HT-29 (cell line): ENCODE results near the gene SETD2. TPM values are rescaled to one million over a fixed set of nuclear protein-coding genes. Genes with fewer than 3 reads are reported as not detected.

ENCODE experiments used
- DNase-seq: peaks from one replicate; pipeline ENCODE4 v3.0.0-alpha.2; 2015; ENCODE audit warnings: low spot score
- total RNA-seq: library from RNA; depleted of rRNA; stranded (reverse); fragments of >200 nt; shearing (Covaris generic); gene quantifications from 2 replicates; pipeline ENCODE4 v1.2.3, GENCODE V29; 2014

The SETD2 gene
- total RNA-seq, 1 experiment from 2014 or later = 13.4 TPM

GRCh38 chr3:47010111-47010712 is 153.7 kb downstream of the SETD2 start:
- DNase-seq = no peak

DNA sequence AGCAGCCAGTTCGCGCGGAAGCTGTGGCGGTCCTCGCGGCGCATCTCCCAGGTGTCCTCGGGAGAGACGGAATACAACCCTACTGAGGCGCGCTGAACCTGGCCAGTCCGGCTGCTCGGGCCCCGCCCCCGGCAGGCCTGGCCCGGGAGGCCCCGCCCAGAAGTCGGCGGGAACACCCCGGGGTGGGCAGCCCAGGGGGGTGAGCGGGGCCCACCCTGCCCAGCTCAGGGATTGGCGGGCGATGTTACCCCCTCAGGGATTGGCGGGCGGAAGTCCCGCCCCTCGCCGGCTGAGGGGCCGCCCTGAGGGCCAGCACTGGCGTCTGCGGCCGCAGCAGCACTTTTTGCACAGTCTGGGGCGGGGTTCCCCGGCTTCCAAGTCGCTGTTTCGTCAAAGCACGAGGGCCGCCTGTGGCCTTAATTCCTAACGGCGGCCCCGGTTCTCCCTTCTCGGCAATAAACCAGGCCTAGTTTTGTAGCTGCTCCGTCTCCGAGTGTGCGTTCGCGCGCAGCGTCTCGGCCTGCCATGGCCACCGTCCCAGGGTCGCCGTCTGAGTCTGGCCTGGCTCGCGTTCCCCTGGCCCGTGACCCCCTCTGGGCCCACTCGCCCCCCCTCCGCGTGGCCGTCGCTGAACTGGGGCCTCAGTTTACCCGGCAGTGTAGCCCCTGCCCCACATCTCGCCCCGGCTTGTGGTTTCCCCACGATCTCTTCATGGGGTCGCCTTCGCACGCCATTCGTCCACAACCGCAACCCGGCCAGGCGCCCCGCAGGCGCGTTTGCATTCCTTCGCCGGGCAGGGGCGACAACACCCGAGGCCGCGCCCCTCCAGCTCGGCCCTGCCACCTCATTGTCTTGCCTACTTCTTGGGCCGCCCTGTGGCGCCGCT is 154.4 kb downstream of the SETD2 start:
- no peak for DNase-seq

DNA sequence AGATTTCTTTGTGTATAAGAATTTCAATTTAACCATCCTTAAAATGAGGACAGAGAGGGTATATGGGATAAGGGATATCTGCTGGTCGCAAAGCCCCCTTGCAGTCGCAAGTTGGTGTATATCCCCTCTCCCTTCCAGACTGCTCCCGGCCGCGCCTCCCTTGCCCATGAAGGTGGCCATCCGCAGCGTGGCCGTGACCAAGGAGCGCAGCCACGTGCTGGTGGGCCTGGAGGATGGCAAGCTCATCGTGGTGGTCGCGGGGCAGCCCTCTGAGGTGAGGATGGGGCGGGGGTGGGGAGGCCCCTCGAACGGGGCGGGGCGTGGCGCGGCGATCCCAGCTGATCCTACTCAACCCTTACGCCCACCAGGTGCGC is 155.1 kb downstream of the SETD2 start:
- no peak for DNase-seq

DNA sequence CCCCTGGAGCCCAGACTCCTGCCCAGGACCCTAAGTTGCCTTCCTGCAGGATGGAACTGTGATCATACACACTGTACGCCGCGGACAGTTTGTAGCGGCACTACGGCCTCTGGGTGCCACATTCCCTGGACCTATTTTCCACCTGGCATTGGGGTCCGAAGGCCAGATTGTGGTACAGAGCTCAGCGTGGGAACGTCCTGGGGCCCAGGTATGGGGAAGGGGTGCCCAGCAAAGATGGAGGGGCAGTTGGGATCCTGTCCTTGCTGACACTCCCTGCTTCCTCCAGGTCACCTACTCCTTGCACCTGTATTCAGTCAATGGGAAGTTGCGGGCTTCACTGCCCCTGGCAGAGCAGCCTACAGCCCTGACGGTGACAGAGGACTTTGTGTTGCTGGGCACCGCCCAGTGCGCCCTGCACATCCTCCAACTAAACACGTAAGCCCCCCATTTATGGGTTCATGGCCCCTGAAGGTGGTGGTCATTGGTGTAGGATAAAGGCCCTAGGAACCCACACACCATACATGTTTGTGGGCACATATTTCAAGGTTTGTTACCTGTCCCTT is 155.6 kb downstream of the SETD2 start:
- DNase-seq = no peak

DNA sequence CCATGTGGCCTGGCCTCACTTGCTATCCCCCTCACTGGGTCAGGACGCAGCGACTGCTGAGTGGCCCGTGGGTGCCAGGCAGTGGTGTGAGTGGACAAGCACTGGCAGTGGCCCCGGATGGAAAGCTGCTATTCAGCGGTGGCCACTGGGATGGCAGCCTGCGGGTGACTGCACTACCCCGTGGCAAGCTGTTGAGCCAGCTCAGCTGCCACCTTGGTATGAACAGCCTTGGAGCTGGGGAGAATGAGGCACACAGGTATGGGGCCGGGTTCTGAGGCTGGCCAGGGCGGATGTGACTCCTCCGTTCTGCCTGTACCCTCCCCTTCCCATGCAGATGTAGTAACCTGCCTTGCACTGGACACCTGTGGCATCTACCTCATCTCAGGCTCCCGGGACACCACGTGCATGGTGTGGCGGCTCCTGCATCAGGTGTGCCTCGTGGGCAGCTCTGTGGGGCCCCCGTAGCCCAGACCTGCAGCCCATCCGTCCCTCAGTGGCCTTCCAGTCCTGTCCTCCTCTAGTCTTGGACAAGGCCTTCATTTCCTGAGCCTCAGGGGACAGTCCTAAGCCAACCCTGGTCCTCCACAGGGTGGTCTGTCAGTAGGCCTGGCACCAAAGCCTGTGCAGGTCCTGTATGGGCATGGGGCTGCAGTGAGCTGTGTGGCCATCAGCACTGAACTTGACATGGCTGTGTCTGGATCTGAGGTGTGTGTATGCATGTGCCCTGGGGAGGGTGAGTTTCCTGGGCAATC is 156.3 kb downstream of the SETD2 start:
- DNase-seq = no peak

DNA sequence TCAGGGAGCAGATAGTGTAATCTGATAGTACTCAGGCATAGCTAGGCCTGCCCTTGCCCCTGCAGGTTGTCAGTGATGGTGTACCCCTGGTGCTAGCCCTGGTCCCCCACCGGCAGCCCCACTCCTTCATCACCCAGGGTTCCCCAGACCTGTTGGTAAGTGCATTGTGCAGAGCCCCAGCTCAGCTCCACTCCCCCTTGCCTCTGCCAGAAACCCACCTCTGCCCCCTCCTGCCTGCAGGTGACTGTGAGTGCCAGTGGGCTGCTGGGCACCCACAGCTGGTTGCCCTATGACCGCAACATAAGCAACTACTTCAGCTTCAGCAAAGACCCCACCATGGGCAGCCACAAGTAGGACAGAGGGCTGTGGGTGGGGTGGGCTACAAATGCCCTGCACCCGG is 156.9 kb downstream of the SETD2 start:
- no peak for DNase-seq

DNA sequence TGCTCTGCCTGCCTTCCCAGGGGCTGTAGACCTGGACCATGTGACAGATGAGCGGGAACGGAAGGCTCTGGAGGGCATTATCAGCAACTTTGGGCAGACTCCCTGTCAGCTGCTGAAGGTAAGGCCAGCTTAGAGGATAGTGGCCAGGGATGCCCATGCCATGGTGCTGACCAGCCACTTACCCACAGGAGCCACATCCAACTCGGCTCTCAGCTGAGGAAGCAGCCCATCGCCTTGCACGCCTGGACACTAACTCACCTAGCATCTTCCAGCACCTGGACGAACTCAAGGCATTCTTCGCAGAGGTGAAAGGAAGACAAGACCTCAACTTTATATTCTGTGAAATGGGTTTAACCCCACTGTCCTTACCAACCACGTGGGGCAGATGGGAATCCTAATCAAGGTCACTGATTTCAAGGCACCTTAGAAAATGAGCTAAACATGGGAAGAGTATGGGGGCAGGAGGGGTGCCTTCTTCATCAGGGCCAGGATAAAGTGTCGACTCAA is 157.7 kb downstream of the SETD2 start:
- DNase-seq = no peak

GRCh38 chr3:47005212-47006144 is 158.4 kb downstream of the SETD2 start:
- DNase-seq = no peak

DNA sequence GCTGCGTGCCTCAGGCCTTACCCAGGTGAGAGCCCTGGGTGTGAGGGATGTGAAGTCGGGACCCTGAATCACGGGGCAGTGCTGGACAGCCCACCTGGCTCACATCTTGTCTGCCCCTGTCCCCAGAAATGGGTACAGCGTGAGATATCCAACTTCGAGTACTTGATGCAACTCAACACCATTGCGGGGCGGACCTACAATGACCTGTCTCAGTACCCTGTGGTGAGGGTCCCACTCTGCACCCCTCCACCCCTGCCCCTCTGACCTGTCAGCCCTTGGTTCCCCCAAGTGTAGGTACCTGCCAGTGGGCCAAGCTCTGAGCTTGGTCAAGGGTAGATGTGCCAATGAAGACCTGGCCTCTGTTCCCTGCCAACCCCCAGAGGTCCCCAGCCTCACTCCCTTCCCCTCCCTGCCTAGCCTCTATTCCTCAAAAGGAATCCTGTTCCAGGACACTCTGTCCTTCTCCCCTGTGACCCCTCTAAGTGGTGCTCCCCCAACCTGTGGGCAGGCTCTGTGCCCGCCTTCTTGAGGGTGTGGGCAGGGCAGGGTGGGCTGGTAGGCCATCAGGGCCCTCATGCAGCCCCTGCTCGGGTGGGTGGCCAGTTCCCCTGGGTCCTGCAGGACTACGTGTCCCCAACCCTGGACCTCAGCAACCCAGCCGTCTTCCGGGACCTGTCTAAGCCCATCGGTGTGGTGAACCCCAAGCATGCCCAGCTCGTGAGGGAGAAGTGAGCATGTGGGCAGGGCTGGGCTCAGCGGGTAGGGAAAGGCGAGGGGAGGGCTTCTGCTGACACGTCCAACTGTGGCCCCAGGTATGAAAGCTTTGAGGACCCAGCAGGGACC is 159.3 kb downstream of the SETD2 start:
- DNase-seq = no peak

DNA sequence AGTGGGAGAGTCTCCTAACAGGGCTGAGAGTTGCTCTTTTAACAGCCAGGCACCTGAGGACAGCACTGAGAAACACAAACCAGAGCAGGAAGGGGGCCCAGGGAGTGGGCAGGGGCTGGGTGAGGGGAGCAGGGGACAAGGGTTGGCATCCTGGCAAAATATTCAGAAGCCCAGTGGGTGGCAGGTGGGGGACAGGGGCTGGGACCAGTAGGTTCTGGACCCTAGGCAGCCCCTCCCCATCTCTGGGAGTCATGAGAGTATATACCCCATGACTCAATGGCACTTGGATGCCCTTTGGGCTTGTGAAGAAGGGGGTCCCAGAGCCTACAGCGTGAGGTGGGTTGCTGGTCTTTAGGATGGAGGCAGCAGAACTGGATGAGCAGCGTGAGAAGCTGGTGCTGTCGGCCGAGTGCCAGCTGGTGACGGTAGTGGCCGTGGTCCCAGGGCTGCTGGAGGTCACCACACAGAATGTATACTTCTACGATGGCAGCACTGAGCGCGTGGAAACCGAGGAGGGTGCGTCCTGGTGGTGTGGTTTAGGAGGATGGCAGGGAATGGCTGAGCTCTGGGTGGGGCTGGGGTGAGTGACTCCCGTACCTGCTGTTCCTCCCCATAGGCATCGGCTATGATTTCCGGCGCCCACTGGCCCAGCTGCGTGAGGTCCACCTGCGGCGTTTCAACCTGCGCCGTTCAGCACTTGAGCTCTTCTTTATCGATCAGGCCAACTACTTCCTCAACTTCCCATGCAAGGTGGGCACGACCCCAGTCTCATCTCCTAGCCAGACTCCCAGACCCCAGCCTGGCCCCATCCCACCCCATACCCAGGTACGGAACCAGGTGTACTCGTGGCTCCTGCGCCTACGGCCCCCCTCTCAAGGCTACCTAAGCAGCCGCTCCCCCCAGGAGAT is 160.2 kb downstream of the SETD2 start:
- DNase-seq = no peak

DNA sequence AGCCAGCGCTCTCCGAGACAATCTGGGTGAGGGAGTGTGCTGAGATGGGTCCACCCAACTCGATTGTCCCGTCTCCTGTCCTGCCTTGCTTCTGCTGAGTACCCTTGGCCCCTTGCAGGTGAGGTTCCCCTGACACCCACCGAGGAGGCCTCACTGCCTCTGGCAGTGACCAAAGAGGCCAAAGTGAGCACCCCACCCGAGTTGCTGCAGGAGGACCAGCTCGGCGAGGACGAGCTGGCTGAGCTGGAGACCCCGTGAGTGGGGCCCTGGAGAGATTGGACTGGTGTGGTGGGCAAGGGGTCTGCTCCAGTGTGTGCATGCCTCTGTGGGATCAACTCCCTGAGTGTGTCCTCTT is 160.9 kb downstream of the SETD2 start:
- DNase-seq = no peak

DNA sequence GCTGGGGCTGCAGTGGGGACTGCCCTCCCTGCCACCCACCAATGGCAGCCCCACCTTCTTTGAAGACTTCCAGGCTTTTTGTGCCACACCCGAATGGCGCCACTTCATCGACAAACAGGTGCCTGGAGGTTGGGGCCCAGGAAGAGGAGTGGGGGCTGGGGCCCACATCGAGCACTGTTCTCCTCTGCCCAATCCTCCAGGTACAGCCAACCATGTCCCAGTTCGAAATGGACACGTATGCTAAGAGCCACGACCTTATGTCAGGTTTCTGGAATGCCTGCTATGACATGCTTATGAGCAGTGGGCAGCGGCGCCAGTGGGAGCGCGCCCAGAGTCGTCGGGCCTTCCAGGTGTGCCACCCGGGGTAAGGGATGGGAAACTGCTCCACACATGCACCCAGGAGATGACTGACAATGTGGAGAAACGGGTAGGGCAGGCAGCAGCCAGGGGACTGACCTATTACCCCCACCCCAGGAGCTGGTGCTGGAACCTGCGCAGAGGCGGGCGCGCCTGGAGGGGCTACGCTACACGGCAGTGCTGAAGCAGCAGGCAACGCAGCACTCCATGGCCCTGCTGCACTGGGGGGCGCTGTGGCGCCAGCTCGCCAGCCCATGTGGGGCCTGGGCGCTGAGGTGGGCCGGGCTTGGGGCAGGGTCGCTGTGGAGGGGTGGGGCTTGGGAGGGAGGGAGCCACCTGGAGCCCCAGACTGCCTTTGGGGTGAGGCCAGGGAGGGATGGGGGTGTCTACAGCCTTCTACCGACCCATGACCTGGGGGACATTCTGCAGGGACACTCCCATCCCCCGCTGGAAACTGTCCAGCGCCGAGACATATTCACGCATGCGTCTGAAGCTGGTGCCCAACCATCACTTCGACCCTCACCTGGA is 161.5 kb downstream of the SETD2 start:
- no peak for DNase-seq

DNA sequence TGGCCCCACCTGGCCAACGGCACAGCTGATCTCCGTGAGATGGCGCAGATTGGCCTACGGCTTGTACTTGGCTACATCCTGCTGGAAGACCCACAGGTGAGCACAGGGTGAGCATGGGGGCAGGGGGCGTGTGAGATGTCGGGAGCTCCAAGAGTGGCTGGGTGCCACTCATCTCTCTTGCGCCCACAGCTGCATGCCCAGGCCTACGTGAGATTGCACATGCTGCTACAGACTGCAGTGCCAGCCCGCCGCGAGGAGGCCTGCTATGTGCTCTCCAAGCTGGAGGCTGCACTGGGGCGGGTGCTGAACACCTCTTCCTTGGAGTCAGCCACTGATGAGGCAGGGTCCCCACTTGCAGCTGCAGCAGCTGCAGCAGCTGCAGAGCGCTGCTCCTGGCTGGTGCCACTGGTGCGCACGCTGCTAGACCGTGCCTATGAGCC is 162.2 kb downstream of the SETD2 start:
- DNase-seq = no peak

- no peak for DNase-seq
Measured at GRCh38 chr3:47000922-47001730, 162.8 kb downstream of the SETD2 start.

DNA sequence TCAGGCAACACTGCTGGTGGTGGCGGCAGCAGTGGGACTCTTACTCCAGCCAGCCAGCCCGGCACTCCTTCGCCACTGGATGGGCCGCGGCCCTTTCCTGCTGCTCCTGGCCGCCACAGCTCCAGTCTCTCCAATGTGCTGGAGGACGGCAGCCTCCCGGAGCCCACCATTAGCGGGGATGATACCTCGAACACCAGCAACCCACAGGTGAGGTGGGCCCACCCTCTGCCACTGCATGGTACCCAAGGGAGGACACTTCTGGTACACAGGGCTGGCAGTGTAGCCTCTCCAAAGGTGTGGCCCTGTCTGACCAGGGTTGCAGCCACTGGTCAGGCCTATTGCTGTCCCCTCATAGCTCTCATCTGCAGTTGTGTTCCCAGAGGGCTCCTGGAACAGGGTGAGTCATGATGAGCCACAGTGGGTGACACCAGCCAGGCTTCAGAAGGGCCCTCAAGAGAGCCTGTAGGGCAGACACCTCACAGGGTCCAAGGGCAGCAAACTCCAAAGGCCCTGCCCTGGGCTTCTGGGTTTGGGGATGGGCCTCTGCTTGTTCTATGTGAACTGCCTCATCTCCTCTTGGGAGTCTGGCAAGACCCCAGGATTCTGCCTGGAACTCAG is 163.6 kb downstream of the SETD2 start:
- DNase-seq = no peak

DNA sequence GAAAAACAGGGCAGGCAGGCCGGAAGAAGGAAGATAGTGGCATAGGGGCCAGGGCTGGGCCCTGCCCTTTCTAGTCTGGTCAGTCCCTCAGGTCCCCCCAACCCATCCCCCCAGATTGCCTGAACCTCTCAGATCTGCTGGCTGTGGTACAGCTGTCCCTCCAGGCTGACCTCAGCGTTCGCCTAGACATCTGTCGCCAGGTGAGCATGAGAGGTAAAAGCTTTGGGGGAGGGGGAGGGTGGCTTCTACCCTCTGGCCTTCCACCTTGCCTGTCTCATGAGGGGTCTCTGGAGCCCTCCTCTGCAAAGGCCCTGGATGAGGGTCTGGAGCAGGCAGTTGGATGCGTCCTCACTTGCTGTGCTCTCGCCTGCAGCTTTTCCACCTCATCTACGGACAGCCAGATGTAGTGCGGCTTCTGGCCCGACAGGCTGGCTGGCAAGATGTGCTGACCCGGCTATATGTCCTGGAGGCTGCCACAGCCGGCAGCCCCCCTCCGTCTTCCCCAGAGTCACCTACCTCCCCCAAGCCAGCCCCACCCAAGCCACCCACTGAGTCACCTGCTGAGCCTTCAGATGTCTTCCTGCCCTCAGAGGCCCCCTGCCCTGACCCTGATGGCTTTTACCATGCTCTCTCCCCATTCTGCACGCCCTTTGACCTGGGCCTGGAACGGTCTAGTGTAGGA is 164.3 kb downstream of the SETD2 start:
- DNase-seq = no peak
